Ishikawa (cell line): ENCODE data around the gene GUCY2F.

Experiments used
- CREB1 ChIP-seq: IDR thresholded peaks from 2 replicates; pipeline ENCODE4 v1.6.1; 2012; ENCODE audit warnings: low read depth
- EGR1 ChIP-seq: IDR thresholded peaks from 2 replicates; pipeline ENCODE4 v1.6.1; 2012
- EP300 ChIP-seq: IDR thresholded peaks from 2 replicates; pipeline ENCODE4 v1.6.1; 2012; ENCODE audit warnings: borderline replicate concordance
- MAX ChIP-seq: IDR thresholded peaks from 2 replicates; pipeline ENCODE4 v1.6.1; 2012
- TEAD4 ChIP-seq: IDR thresholded peaks from 2 replicates; pipeline ENCODE4 v1.6.1; 2012
- YY1 ChIP-seq: IDR thresholded peaks from 2 replicates; pipeline ENCODE4 v1.6.1; 2012; ENCODE audit warnings: low read depth

- TF ChIP-seq EGR1 (no peak), MAX (no peak), YY1 (no peak), EP300 (no peak), CREB1 (no peak), TEAD4 (no peak)
Measured at GRCh38 chrX:109489174-109489573, 7.3 kb upstream of the GUCY2F start.
